GM23338 (cell line): ENCODE results near the gene RRP12. TPM values are rescaled to one million over a fixed set of nuclear protein-coding genes. Genes with fewer than 3 reads are reported as not detected.

Source experiments
- ATAC-seq: fragments of 200-7000 bp; cut with Tn5 transposase; 3 replicates; pipeline ENCODE4 v1.9.1; 2020
- DNase-seq: peaks from one replicate; pipeline ENCODE4 v3.0.0-alpha.2; 2015; ENCODE audit warnings: low spot score
- H2AFZ ChIP-seq: fragments of 200-600 bp; sonication (generic); 2 replicates; pipeline ENCODE4 v1.8.0; 2016; ENCODE audit warnings: antibody characterized with exemption, mild to moderate bottlenecking, moderate library complexity
- H3F3A ChIP-seq: fragments of 200-600 bp; sonication (generic); replicated peaks from 2 replicates; pipeline ENCODE4 v1.8.0; 2017; ENCODE audit warnings: antibody characterized with exemption, mixed run types, low read depth
- H3K27ac ChIP-seq: fragments of 200-600 bp; sonication (generic); 2 replicates; pipeline ENCODE4 v1.6.1; 2016; ENCODE audit warnings: low read depth
- H3K27me3 ChIP-seq: fragments of 200-600 bp; sonication (generic); 2 replicates; pipeline ENCODE4 v1.8.0; 2016; ENCODE audit warnings: mild to moderate bottlenecking, mixed run types, moderate library complexity; ENCODE audit not compliant: insufficient read depth
- H3K36me3 ChIP-seq: fragments of 200-600 bp; sonication (generic); 2 replicates; pipeline ENCODE4 v1.8.0; 2016; ENCODE audit warnings: mild to moderate bottlenecking; ENCODE audit not compliant: insufficient read depth
- H3K4me1 ChIP-seq: fragments of 200-600 bp; sonication (generic); 2 replicates; pipeline ENCODE4 v1.8.0; 2016; ENCODE audit warnings: mild to moderate bottlenecking, moderate library complexity; ENCODE audit not compliant: insufficient read depth
- H3K4me2 ChIP-seq: fragments of 200-600 bp; sonication (generic); 2 replicates; pipeline ENCODE4 v1.7.1; 2017; ENCODE audit warnings: mixed run types
- H3K4me3 ChIP-seq: fragments of 200-600 bp; sonication (generic); 2 replicates; pipeline ENCODE4 v1.6.1; 2016; ENCODE audit warnings: mixed run types
- H3K79me2 ChIP-seq: fragments of 200-600 bp; sonication (generic); replicated peaks from 2 replicates; pipeline ENCODE4 v1.8.0; 2017; ENCODE audit warnings: mild to moderate bottlenecking; ENCODE audit not compliant: insufficient read depth
- H3K9me2 ChIP-seq: fragments of 200-600 bp; sonication (generic); 2 replicates; pipeline ENCODE4 v1.8.0; 2017; ENCODE audit not compliant: insufficient read depth
- H4K20me1 ChIP-seq: fragments of 200-600 bp; sonication (generic); replicated peaks from 2 replicates; pipeline ENCODE4 v1.8.0; 2017; ENCODE audit warnings: mild to moderate bottlenecking; ENCODE audit not compliant: insufficient read depth
- H3K27ac Mint-ChIP-seq: 2 replicates; pipeline ENCODE4 v1.8.0; 2020; ENCODE audit warnings: inconsistent platforms, mild to moderate bottlenecking, moderate library complexity, mixed read lengths
- H3K27me3 Mint-ChIP-seq: 3 replicates; pipeline ENCODE4 v1.8.0; 2022; ENCODE audit warnings: low read depth, mild to moderate bottlenecking, moderate library complexity, mixed read lengths, inconsistent platforms; ENCODE audit not compliant: insufficient read depth, poor library complexity
- H3K36me3 Mint-ChIP-seq: 3 replicates; pipeline ENCODE4 v1.8.0; 2021; ENCODE audit warnings: low read depth, mild to moderate bottlenecking, inconsistent platforms, moderate library complexity, mixed read lengths
- H3K4me1 Mint-ChIP-seq: 3 replicates; pipeline ENCODE4 v1.8.0; 2020; ENCODE audit warnings: mild to moderate bottlenecking, inconsistent platforms, mixed read lengths
- H3K4me3 Mint-ChIP-seq: 3 replicates; pipeline ENCODE4 v1.8.0; 2021; ENCODE audit warnings: moderate library complexity, mild to moderate bottlenecking, inconsistent platforms, mixed read lengths
- H3K9me3 Mint-ChIP-seq: 3 replicates; pipeline ENCODE4 v1.8.0; 2020; ENCODE audit warnings: moderate library complexity, mild to moderate bottlenecking, inconsistent platforms, mixed read lengths
- CREB1 ChIP-seq: fragments of 250-450 bp; sonication (Bioruptor Pico); IDR thresholded peaks from 2 replicates; pipeline ENCODE4 v1.5.0; 2020; ENCODE audit warnings: low read depth, mild to moderate bottlenecking, moderate library complexity
- EZH2 ChIP-seq: fragments of 200-600 bp; sonication (generic); IDR thresholded peaks from one replicate; pipeline ENCODE4 v1.8.0; 2017; ENCODE audit warnings: antibody characterized with exemption, mild to moderate bottlenecking, low read depth; ENCODE audit not compliant: unreplicated experiment
- EZH2phosphoT487 ChIP-seq: fragments of 200-600 bp; sonication (generic); IDR thresholded peaks from one replicate; pipeline ENCODE4 v1.8.1; 2018; ENCODE audit warnings: antibody characterized with exemption; ENCODE audit not compliant: unreplicated experiment
- JUNB ChIP-seq: IDR thresholded peaks from one replicate; pipeline ENCODE4 v1.6.1; 2016; ENCODE audit warnings: antibody characterized with exemption; ENCODE audit not compliant: unreplicated experiment
- NANOG ChIP-seq: IDR thresholded peaks from 2 replicates; pipeline ENCODE4 v1.6.1; 2016; ENCODE audit warnings: antibody characterized with exemption, borderline replicate concordance
- POLR2AphosphoS5 ChIP-seq: IDR thresholded peaks from 2 replicates; pipeline ENCODE4 v1.6.1; 2016; ENCODE audit warnings: antibody characterized with exemption, low read depth
- STAT1 ChIP-seq: IDR thresholded peaks from one replicate; pipeline ENCODE4 v1.6.1; 2016; ENCODE audit warnings: antibody characterized with exemption; ENCODE audit not compliant: unreplicated experiment
- ZNF114 ChIP-seq: fragments of 250-450 bp; sonication (Bioruptor Pico); IDR thresholded peaks from 2 replicates; pipeline ENCODE4 v1.5.0; 2020; ENCODE audit warnings: mild to moderate bottlenecking, moderate library complexity
- ZNF331 ChIP-seq: fragments of 250-450 bp; sonication (Bioruptor Pico); IDR thresholded peaks from 2 replicates; pipeline ENCODE4 v1.5.0; 2020; ENCODE audit warnings: low read depth, mild to moderate bottlenecking, moderate library complexity
- polyA plus RNA-seq: library from polyadenylated mRNA; unstranded; fragments of >200 nt; fragmentation: Nextera tagmentation; extraction: Ambion mirVana; gene quantifications from 2 replicates; pipeline ENCODE4 v1.2.1, GENCODE V29; 2016
- total RNA-seq: library from RNA; depleted of rRNA; stranded (reverse); fragments of >200 nt; shearing (Covaris generic); gene quantifications from 2 replicates; pipeline ENCODE4 v1.2.3, GENCODE V29; 2014
- TF ChIP-seq, protein P1 (sequence below): IDR thresholded peaks from 2 replicates; pipeline ENCODE4 v1.6.1; 2016; ENCODE audit warnings: antibody characterized with exemption
- TF ChIP-seq, protein P2 (sequence below): fragments of 250-450 bp; sonication (Bioruptor Pico); IDR thresholded peaks from 2 replicates; pipeline ENCODE4 v1.5.0; 2020; ENCODE audit warnings: mild to moderate bottlenecking, moderate library complexity
- TF ChIP-seq, protein P3 (sequence below): IDR thresholded peaks from one replicate; pipeline ENCODE4 v1.6.1; 2018; ENCODE audit warnings: antibody characterized with exemption; ENCODE audit not compliant: unreplicated experiment
- TF ChIP-seq, protein P4 (sequence below), 2 experiments: fragments of 200-600 bp in 1 of 2; sonication (generic) in 1 of 2; conservative IDR thresholded peaks; 2 replicates each; pipeline versions ENCODE4 v1.5.1 to v1.6.1; 2016 to 2017; ENCODE audit warnings: antibody characterized with exemption in 2 of 2, low read depth in 2 of 2, mild to moderate bottlenecking in 2 of 2, moderate library complexity in 1 of 2

The RRP12 gene
- total and polyA plus RNA-seq, 2 experiments from 2014 or later = 53.4 to 62.6 TPM

DNA sequence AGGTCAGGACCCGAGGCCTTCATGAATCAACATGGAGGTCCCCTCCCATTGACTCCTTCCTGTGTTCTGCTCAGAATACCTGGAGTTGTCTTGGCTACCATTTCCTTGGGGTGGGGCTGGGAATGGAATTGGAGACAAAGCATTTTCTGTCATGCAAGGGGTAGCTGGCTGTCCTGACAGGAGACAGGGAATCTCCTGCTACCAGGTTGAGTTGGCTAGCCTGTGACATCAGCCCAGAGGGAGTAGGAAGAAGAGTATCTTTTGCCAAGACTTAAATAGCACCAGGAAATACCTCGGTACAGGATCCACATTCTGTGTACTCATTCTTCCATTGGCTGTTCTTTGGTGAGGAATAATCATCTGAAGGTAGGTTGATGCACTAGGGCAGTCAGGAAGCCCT, 49.7 kb upstream of the RRP12 start:
- no peak for TF ChIP-seq JUNB
- no peak for TF ChIP-seq EZH2phosphoT487
- TF ChIP-seq, protein P1, sequence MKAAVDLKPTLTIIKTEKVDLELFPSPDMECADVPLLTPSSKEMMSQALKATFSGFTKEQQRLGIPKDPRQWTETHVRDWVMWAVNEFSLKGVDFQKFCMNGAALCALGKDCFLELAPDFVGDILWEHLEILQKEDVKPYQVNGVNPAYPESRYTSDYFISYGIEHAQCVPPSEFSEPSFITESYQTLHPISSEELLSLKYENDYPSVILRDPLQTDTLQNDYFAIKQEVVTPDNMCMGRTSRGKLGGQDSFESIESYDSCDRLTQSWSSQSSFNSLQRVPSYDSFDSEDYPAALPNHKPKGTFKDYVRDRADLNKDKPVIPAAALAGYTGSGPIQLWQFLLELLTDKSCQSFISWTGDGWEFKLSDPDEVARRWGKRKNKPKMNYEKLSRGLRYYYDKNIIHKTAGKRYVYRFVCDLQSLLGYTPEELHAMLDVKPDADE = no peak
- TF ChIP-seq NANOG = no peak
- no peak for TF ChIP-seq ZNF331 (CRISPR knock-in tag)
- TF ChIP-seq POLR2AphosphoS5 = no peak
- TF ChIP-seq, protein P2, sequence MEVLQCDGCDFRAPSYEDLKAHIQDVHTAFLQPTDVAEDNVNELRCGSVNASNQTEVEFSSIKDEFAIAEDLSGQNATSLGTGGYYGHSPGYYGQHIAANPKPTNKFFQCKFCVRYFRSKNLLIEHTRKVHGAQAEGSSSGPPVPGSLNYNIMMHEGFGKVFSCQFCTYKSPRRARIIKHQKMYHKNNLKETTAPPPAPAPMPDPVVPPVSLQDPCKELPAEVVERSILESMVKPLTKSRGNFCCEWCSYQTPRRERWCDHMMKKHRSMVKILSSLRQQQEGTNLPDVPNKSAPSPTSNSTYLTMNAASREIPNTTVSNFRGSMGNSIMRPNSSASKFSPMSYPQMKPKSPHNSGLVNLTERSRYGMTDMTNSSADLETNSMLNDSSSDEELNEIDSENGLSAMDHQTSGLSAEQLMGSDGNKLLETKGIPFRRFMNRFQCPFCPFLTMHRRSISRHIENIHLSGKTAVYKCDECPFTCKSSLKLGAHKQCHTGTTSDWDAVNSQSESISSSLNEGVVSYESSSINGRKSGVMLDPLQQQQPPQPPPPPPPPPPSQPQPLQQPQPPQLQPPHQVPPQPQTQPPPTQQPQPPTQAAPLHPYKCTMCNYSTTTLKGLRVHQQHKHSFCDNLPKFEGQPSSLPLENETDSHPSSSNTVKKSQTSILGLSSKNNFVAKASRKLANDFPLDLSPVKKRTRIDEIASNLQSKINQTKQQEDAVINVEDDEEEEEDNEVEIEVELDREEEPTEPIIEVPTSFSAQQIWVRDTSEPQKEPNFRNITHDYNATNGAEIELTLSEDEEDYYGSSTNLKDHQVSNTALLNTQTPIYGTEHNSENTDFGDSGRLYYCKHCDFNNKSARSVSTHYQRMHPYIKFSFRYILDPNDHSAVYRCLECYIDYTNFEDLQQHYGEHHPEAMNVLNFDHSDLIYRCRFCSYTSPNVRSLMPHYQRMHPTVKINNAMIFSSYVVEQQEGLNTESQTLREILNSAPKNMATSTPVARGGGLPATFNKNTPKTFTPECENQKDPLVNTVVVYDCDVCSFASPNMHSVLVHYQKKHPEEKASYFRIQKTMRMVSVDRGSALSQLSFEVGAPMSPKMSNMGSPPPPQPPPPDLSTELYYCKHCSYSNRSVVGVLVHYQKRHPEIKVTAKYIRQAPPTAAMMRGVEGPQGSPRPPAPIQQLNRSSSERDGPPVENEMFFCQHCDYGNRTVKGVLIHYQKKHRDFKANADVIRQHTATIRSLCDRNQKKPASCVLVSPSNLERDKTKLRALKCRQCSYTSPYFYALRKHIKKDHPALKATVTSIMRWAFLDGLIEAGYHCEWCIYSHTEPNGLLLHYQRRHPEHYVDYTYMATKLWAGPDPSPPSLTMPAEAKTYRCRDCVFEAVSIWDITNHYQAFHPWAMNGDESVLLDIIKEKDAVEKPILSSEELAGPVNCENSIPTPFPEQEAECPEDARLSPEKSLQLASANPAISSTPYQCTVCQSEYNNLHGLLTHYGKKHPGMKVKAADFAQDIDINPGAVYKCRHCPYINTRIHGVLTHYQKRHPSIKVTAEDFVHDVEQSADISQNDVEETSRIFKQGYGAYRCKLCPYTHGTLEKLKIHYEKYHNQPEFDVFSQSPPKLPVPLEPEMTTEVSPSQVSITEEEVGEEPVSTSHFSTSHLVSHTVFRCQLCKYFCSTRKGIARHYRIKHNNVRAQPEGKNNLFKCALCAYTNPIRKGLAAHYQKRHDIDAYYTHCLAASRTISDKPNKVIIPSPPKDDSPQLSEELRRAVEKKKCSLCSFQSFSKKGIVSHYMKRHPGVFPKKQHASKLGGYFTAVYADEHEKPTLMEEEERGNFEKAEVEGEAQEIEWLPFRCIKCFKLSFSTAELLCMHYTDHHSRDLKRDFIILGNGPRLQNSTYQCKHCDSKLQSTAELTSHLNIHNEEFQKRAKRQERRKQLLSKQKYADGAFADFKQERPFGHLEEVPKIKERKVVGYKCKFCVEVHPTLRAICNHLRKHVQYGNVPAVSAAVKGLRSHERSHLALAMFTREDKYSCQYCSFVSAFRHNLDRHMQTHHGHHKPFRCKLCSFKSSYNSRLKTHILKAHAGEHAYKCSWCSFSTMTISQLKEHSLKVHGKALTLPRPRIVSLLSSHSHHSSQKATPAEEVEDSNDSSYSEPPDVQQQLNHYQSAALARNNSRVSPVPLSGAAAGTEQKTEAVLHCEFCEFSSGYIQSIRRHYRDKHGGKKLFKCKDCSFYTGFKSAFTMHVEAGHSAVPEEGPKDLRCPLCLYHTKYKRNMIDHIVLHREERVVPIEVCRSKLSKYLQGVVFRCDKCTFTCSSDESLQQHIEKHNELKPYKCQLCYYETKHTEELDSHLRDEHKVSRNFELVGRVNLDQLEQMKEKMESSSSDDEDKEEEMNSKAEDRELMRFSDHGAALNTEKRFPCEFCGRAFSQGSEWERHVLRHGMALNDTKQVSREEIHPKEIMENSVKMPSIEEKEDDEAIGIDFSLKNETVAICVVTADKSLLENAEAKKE = no peak
- no peak for TF ChIP-seq EZH2
- TF ChIP-seq, protein P3, sequence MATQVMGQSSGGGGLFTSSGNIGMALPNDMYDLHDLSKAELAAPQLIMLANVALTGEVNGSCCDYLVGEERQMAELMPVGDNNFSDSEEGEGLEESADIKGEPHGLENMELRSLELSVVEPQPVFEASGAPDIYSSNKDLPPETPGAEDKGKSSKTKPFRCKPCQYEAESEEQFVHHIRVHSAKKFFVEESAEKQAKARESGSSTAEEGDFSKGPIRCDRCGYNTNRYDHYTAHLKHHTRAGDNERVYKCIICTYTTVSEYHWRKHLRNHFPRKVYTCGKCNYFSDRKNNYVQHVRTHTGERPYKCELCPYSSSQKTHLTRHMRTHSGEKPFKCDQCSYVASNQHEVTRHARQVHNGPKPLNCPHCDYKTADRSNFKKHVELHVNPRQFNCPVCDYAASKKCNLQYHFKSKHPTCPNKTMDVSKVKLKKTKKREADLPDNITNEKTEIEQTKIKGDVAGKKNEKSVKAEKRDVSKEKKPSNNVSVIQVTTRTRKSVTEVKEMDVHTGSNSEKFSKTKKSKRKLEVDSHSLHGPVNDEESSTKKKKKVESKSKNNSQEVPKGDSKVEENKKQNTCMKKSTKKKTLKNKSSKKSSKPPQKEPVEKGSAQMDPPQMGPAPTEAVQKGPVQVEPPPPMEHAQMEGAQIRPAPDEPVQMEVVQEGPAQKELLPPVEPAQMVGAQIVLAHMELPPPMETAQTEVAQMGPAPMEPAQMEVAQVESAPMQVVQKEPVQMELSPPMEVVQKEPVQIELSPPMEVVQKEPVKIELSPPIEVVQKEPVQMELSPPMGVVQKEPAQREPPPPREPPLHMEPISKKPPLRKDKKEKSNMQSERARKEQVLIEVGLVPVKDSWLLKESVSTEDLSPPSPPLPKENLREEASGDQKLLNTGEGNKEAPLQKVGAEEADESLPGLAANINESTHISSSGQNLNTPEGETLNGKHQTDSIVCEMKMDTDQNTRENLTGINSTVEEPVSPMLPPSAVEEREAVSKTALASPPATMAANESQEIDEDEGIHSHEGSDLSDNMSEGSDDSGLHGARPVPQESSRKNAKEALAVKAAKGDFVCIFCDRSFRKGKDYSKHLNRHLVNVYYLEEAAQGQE = no peak
- no peak for TF ChIP-seq CREB1 (CRISPR knock-in tag)
- no peak for TF ChIP-seq ZNF114 (CRISPR knock-in tag)
- TF ChIP-seq, protein P4, sequence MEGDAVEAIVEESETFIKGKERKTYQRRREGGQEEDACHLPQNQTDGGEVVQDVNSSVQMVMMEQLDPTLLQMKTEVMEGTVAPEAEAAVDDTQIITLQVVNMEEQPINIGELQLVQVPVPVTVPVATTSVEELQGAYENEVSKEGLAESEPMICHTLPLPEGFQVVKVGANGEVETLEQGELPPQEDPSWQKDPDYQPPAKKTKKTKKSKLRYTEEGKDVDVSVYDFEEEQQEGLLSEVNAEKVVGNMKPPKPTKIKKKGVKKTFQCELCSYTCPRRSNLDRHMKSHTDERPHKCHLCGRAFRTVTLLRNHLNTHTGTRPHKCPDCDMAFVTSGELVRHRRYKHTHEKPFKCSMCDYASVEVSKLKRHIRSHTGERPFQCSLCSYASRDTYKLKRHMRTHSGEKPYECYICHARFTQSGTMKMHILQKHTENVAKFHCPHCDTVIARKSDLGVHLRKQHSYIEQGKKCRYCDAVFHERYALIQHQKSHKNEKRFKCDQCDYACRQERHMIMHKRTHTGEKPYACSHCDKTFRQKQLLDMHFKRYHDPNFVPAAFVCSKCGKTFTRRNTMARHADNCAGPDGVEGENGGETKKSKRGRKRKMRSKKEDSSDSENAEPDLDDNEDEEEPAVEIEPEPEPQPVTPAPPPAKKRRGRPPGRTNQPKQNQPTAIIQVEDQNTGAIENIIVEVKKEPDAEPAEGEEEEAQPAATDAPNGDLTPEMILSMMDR (conservative IDR thresholded peaks at IDR 0.05; ENCODE audit: low read depth in 2 of 2) = no peak
- TF ChIP-seq STAT1 = no peak

More for the DNA sequence above, 49.7 kb upstream of the RRP12 start:
- Mint-ChIP-seq H3K4me1 (peaks cover 8% of the 10 kb centered on the region), H3K36me3 (peaks cover 38% of the 10 kb centered on the region), H3K27me3 (peaks cover 11% of the 10 kb centered on the region), H3K27ac (no peak overlapping the region), H3K9me3 (no peaks in the 10 kb centered on the region), H3K4me3 (no peak overlapping the region)
- peaks cover 12% of the 10 kb centered on the region; the same call in 1 of the 2 replicates for H3K36me3 ChIP-seq
- no peaks in the 10 kb centered on the region for H3K9me2 ChIP-seq
- H3F3A ChIP-seq = 0 out of 2 replicates have a peak, but pooled peaks cover 7% of the 10 kb centered on the region
- H3K4me3 ChIP-seq = no peak overlapping the region
- peaks cover 11% of the 10 kb centered on the region for H3K4me1 ChIP-seq
- no peak for ATAC-seq
- peaks cover 32% of the 10 kb centered on the region for H4K20me1 ChIP-seq
- H3K27me3 ChIP-seq = no peaks in the 10 kb centered on the region
- H3K27ac ChIP-seq = no peak overlapping the region
- DNase-seq = no peak
- H3K4me2 ChIP-seq = no peak overlapping the region
- H3K79me2 ChIP-seq = peaks cover 56% of the 10 kb centered on the region
- H2AFZ ChIP-seq = no peak overlapping the region
